ENCODE measurements around the gene SLC27A5. TPM values are rescaled to one million over a fixed set of nuclear protein-coding genes. Genes with fewer than 3 reads are reported as not detected.
A peak's percentile ranks its signal among the peaks of the same experiment; 100 is the strongest.

Gene SLC27A5
- total and polyA plus RNA-seq, 2 of the 13 experiments (the other 11 are each of a cell fraction or from before 2014, with no cell fraction given), result 30.3 to 40.2 TPM

DNA sequence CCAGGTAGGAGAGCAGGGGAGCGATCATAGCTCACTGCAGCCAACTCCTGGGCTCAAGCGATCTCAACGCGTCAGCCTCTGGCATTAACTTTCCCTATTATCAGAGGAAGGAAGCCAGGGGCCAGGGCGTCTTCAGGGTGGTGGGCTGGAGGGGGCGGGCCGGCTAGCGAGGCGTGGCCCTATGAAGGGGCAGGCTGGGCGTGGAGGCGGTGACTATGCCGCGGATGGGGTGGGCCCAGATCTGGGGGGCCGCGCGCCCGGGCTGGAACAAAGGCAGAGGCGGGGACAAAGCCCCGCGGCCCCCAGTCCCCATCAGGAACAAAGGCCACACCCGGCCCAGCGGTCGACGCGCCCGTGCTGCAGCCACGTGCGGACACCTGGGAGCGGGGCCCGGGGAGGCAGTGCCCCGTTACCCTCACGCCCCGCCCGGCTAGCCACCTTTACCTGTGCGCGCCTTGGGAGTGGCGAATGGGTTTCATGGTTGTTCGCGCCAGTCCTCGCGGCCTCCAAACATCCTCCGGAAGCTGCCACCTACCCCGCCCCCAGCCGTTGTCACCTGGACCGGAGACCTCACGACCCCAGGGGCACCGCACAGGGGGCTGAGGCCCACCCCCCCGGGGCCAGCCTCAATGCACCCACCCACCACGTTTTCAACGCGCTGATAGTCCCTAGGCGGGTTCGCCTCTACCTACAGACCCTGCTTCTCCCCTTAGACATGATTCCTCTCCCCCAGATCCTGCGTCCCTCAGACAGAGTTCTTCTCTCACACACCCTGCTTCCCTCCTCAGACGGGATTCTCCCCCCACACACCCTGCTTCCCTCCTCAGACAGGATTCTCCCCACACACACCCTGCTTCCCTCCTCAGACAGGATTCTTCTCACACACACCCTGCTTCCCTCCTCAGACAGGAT lies 26.7 kb upstream of the SLC27A5 start:
- Histone ChIP-seq H3K4me1 (ENCODE audit: insufficient read depth, low read length) (peaks cover 28% of the 10 kb centered on the region), H3K4me2 (ENCODE audit: low read depth, low read length) (peak overlapping the region; percentile 76), H4K20me1 (ENCODE audit: insufficient read depth, low read length) (no peaks in the 10 kb centered on the region), H3K27me3 (ENCODE audit: control insufficient read depth in 1 of 2, insufficient read depth in 2 of 2, low read length in 2 of 2) (no peaks in the 10 kb centered on the region; a peak in 1 of 5 replicates), H3K9ac (ENCODE audit: insufficient read depth, low read depth, low read length) (peak overlapping the region; percentile 47; the same call in 1 of the 2 replicates), H3K27ac (ENCODE audit: extremely low read length, insufficient read depth, low read length) (no peak overlapping the region), H3K36me3 (replicated peaks in 1 of 2; ENCODE audit: control insufficient read depth in 1 of 2, insufficient read depth in 2 of 2, low read length in 2 of 2) (no peaks in the 10 kb centered on the region), H3K4me3 (replicated peaks in 1 of 3; ENCODE audit: insufficient read depth in 1 of 3, low read depth in 2 of 3, low read length in 3 of 3) (peak overlapping the region; percentile 23 to 57 (median 55); a peak in 5 of 6 replicates), H3K9me3 (ENCODE audit: low read length) (no peaks in the 10 kb centered on the region), H2AFZ (ENCODE audit: low read length) (no peak overlapping the region), H3K79me2 (ENCODE audit: insufficient read depth, low read length) (no peaks in the 10 kb centered on the region)
- DNase-seq (ENCODE audit: low spot score), result no peak
- peak; percentile 72 for ATAC-seq
- no peak for FAIRE-seq
- intact Hi-C loops (cut with micrococcal nuclease; ENCODE audit: unreplicated experiment) (no loop called here), in situ Hi-C loops (cut with HindIII; ENCODE audit: extremely low pct_ligation_motif_present, low pct_unique_long_range_greater_than_20kb) (no loop called here)
- ChIA-PET CTCF (ENCODE audit: low intra/inter-chr PET ratio, low total read pairs) (no interaction called here), POLR2A (interaction anchor here (1.2 to 1.6 kb wide), 2 partner anchors 19 to 27 kb away, joined by 3 to 5 read pairs; partner anchors contain the start of genes SLC27A5 and ZBTB45)
- 29% methylated on average over 13 of the region's 55 CpGs for WGBS (ENCODE audit: low lambda C conversion rate)
- BruUV-seq (replicated peaks), result no TSS peak
- peak; percentile 37; the same call in 1 of the 2 replicates for TF ChIP-seq TBX2 (CRISPR knock-in tag; IDR thresholded peaks at IDR 0.05; ENCODE audit: borderline replicate concordance)
- TF ChIP-seq LCORL (IDR thresholded peaks at IDR 0.05), result no peak
- peak; percentile 69; the same call in 1 of the 2 replicates for TF ChIP-seq LCORL (CRISPR knock-in tag; IDR thresholded peaks at IDR 0.05)
- peak; percentile 49 for TF ChIP-seq ZFX (CRISPR knock-in tag; IDR thresholded peaks at IDR 0.05; ENCODE audit: low read depth)
- TF ChIP-seq NR2F6 (IDR thresholded peaks at IDR 0.05), result no peak
- peak; percentile 57; the same call in 1 of the 2 replicates for TF ChIP-seq NR2F6 (CRISPR knock-in tag; IDR thresholded peaks at IDR 0.05)
- TF ChIP-seq, protein P1, sequence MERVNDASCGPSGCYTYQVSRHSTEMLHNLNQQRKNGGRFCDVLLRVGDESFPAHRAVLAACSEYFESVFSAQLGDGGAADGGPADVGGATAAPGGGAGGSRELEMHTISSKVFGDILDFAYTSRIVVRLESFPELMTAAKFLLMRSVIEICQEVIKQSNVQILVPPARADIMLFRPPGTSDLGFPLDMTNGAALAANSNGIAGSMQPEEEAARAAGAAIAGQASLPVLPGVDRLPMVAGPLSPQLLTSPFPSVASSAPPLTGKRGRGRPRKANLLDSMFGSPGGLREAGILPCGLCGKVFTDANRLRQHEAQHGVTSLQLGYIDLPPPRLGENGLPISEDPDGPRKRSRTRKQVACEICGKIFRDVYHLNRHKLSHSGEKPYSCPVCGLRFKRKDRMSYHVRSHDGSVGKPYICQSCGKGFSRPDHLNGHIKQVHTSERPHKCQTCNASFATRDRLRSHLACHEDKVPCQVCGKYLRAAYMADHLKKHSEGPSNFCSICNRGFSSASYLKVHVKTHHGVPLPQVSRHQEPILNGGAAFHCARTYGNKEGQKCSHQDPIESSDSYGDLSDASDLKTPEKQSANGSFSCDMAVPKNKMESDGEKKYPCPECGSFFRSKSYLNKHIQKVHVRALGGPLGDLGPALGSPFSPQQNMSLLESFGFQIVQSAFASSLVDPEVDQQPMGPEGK (CRISPR knock-in tag; IDR thresholded peaks at IDR 0.05), result peak; percentile 55
- TF ChIP-seq ZNF260 (CRISPR knock-in tag; IDR thresholded peaks at IDR 0.05; ENCODE audit: borderline replicate concordance, low read depth), result no peak
- TF ChIP-seq ESRRA (CRISPR knock-in tag; IDR thresholded peaks at IDR 0.05; ENCODE audit: low read depth), result peak; percentile 49; the same call in 1 of the 2 replicates
- TF ChIP-seq SOX13 (IDR thresholded peaks at IDR 0.05), result peak; percentile 78; the same call in 1 of the 2 replicates
- TF ChIP-seq SOX13 (CRISPR knock-in tag; conservative IDR thresholded peaks at IDR 0.05 in 1 of 2, IDR thresholded peaks at IDR 0.05 in 1 of 2), result peak in 1 of 2 experiments; percentile 87; a peak in 2 of 4 replicates
- TF ChIP-seq MTERF4 (CRISPR knock-in tag; IDR thresholded peaks at IDR 0.05), result peak; percentile 17; the same call in 1 of the 2 replicates
- TF ChIP-seq RFXAP (CRISPR knock-in tag; IDR thresholded peaks at IDR 0.05; ENCODE audit: borderline replicate concordance), result no peak
- TF ChIP-seq BHLHE40 (IDR thresholded peaks at IDR 0.05; ENCODE audit: low read length), result peak; percentile 36; the same call in 1 of the 2 replicates
- peak; percentile 56; the same call in 1 of the 2 replicates for TF ChIP-seq MYC (CRISPR knock-in tag; IDR thresholded peaks at IDR 0.05; ENCODE audit: borderline replicate concordance)
- TF ChIP-seq TCF7 (IDR thresholded peaks at IDR 0.05; ENCODE audit: low read depth), result peak; percentile 17; the same call in 1 of the 2 replicates
- TF ChIP-seq, protein P2, sequence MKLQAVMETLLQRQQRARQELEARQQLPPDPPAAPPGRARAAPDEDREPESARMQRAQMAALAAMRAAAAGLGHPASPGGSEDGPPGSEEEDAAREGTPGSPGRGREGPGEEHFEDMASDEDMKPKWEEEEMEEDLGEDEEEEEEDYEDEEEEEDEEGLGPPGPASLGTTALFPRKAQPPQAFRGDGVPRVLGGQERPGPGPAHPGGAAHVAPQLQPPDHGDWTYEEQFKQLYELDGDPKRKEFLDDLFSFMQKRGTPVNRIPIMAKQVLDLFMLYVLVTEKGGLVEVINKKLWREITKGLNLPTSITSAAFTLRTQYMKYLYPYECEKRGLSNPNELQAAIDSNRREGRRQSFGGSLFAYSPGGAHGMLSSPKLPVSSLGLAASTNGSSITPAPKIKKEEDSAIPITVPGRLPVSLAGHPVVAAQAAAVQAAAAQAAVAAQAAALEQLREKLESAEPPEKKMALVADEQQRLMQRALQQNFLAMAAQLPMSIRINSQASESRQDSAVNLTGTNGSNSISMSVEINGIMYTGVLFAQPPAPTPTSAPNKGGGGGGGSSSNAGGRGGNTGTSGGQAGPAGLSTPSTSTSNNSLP (IDR thresholded peaks at IDR 0.05; ENCODE audit: low read depth, low read length), result no peak
- 0 out of 2 replicates have a peak, but pooled peaks have one; percentile 21 for TF ChIP-seq SP5 (CRISPR knock-in tag; IDR thresholded peaks at IDR 0.05; ENCODE audit: borderline replicate concordance, low read depth)
- no peak for TF ChIP-seq ZNF572 (CRISPR knock-in tag; IDR thresholded peaks at IDR 0.05)
- no peak for TF ChIP-seq GATAD1 (CRISPR knock-in tag; IDR thresholded peaks at IDR 0.05)

All from HepG2 (cell line).